PFSK-1 (cell line): ENCODE results near the gene ATOSB.
A peak's percentile ranks its signal among the peaks of the same experiment; 100 is the strongest.

Experiments
- POLR2AphosphoS5 ChIP-seq: IDR thresholded peaks from 2 replicates; pipeline ENCODE4 v1.6.1; 2012; ENCODE audit warnings: low read depth, mild to moderate bottlenecking, control low read depth, low read length, moderate library complexity
- REST ChIP-seq, 2 experiments: IDR thresholded peaks; 2 replicates each; pipeline versions ENCODE4 v1.6.1 to v1.8.0; 2011 to 2012; ENCODE audit warnings: low read depth in 2 of 2, low read length in 2 of 2, control low read depth in 1 of 2, inconsistent platforms in 1 of 2, mild to moderate bottlenecking in 1 of 2, moderate library complexity in 1 of 2; ENCODE audit not compliant: insufficient read depth in 1 of 2
- TAF1 ChIP-seq: IDR thresholded peaks from 2 replicates; pipeline ENCODE4 v1.6.1; 2012; ENCODE audit warnings: low read length, control low read depth, borderline replicate concordance; ENCODE audit not compliant: insufficient read depth

DNA sequence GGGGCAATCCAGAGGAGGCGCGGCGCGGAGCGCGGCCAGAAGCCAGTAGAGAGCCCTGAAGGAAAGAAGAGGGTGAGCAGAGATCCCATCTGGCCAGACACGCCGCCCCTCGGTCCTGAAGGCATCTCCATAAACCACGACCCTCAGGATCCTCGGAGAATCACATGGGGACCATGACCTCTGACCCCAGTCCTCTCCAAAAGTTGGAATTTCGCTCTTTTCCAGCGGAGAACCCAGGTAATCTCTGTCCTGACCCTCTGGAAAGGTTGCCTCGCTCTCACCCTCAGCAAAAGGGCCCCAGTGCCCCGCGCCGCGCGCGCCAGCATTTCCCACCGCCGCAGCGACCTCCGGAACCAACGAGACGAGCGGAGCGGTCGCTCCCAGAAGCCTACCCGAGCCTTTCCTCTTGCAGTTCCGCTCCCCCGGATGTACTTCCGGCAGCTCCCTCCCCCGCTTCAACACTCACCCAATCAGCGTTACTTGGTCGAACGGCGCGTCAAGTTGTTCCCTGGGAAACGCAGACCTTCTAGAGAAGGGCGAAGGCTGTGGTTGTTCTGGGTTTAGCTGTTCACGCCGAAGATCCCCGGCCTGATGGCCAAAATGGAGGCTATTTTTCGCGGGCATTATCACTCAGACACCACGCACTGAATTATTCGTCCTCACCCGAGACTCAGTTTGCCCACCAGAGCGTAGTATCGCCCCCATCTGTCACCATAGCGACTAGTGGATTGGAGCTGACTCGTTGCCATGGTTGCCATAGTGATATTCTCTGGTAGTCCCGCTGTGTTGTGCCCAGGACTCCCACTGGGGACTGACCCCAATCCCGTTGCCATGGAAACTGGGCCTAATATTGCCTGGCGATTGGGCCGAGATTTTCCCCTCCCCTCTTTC is 12.6 kb downstream of the ATOSB start, which contains the start of gene STOML2:
- TF ChIP-seq POLR2AphosphoS5 = peak; percentile 84
- TF ChIP-seq TAF1 = peak; percentile 91; the same call in 1 of the 2 replicates
- no peak for TF ChIP-seq REST (IDR thresholded peaks at IDR 0.05; ENCODE audit: insufficient read depth in 1 of 2, low read depth in 2 of 2, low read length in 2 of 2)
